HepG2 (cell line): ENCODE results near the gene LRIG1. TPM values are rescaled to one million over a fixed set of nuclear protein-coding genes. Genes with fewer than 3 reads are reported as not detected.

Source experiments
- ATAC-seq: fragments of 200-7000 bp; cut with Tn5 transposase; 3 replicates; pipeline ENCODE4 v1.9.1; 2020; ENCODE audit warnings: mild to moderate bottlenecking, moderate library complexity
- BruUV-seq: library from RNA; stranded (reverse); fragments of 400-500 nt; replicated peaks from 2 replicates; lab custom pipeline; 2021; lab: Mats Ljungman, UMichigan
- CTCF ChIA-PET: fragments of 300-600 bp; formaldehyde crosslinking; extraction: SDS; loops from one replicate; lab custom pipeline; 2021; ENCODE audit warnings: low total read pairs, inconsistent platforms, low intra/inter-chr PET ratio; lab: Yijun Ruan, JAX
- POLR2A ChIA-PET: fragments of 350-600 bp; sonication (Branson Sonifier 250); formaldehyde crosslinking; loops from one replicate; lab custom pipeline; 2020; ENCODE audit warnings: antibody characterized with exemption, inconsistent platforms; lab: Yijun Ruan, JAX
- DNase-seq: peaks from one replicate; pipeline ENCODE4 v3.0.0-alpha.2; 2015; ENCODE audit warnings: low spot score
- FAIRE-seq: peaks from 3 replicates; lab custom pipeline; 2011; peaks lifted over from hg19 to GRCh38; lab: Jason Lieb, UNC
- H2AFZ ChIP-seq: one replicate; pipeline ENCODE4 v1.6.1; 2011; ENCODE audit warnings: low read length, inconsistent platforms
- H3K27ac ChIP-seq: fragments of 300-600 bp; 3 replicates; pipeline ENCODE4 v1.8.0; 2011; ENCODE audit warnings: mixed run types, mild to moderate bottlenecking, mixed read lengths, low read length, inconsistent platforms; ENCODE audit not compliant: insufficient read depth; ENCODE audit errors: extremely low read length
- H3K27me3 ChIP-seq, 2 experiments: fragments of 200-600 bp in 1 of 2; 2 replicates in 1 of 2; 3 replicates in 1 of 2; pipeline versions ENCODE4 v1.6.0 to v1.8.0; 2011; ENCODE audit warnings: low read length in 2 of 2, mild to moderate bottlenecking in 2 of 2, moderate library complexity in 2 of 2, inconsistent platforms in 1 of 2; ENCODE audit not compliant: insufficient read depth in 2 of 2, control insufficient read depth in 1 of 2
- H3K36me3 ChIP-seq, 2 experiments: fragments of 200-600 bp in 1 of 2; replicated peaks in 1 of 2; 2 replicates in 1 of 2; 3 replicates in 1 of 2; pipeline versions ENCODE4 v1.5.1 to v1.8.0; 2011; ENCODE audit warnings: low read length in 2 of 2, inconsistent platforms in 1 of 2; ENCODE audit not compliant: insufficient read depth in 2 of 2, control insufficient read depth in 1 of 2
- H3K4me1 ChIP-seq: 2 replicates; pipeline ENCODE4 v1.5.1; 2012; ENCODE audit warnings: low read length, inconsistent platforms; ENCODE audit not compliant: insufficient read depth
- H3K4me2 ChIP-seq: 2 replicates; pipeline ENCODE4 v1.6.0; 2011; ENCODE audit warnings: low read depth, low read length, inconsistent platforms
- H3K4me3 ChIP-seq, 3 experiments: fragments of 200-600 bp in 1 of 3; sonication (generic), shearing (Covaris generic) in 1 of 3; replicated peaks in 1 of 3; 2 replicates each; pipeline ENCODE4 v1.5.1; 2011 to 2016; ENCODE audit warnings: low read length in 3 of 3, inconsistent platforms in 2 of 3, low read depth in 2 of 3, mild to moderate bottlenecking in 2 of 3, control low read depth in 1 of 3, mixed read lengths in 1 of 3; ENCODE audit not compliant: insufficient read depth in 1 of 3
- H3K79me2 ChIP-seq: one replicate; pipeline ENCODE4 v1.6.1; 2011; ENCODE audit warnings: low read length, inconsistent platforms; ENCODE audit not compliant: insufficient read depth
- H3K9ac ChIP-seq: 2 replicates; pipeline ENCODE4 v1.6.0; 2011; ENCODE audit warnings: mild to moderate bottlenecking, low read depth, low read length, inconsistent platforms; ENCODE audit not compliant: insufficient read depth
- H3K9me3 ChIP-seq: 2 replicates; pipeline ENCODE4 v1.5.1; 2012; ENCODE audit warnings: mild to moderate bottlenecking, low read length
- H4K20me1 ChIP-seq: 2 replicates; pipeline ENCODE4 v1.6.0; 2011; ENCODE audit warnings: inconsistent platforms, mild to moderate bottlenecking, low read length, moderate library complexity; ENCODE audit not compliant: insufficient read depth
- CBFB ChIP-seq: sonication (generic); formaldehyde crosslinking; IDR thresholded peaks from 2 replicates; pipeline ENCODE4 v1.4.0; 2020; ENCODE audit warnings: missing genetic modification reagents
- CEBPB ChIP-seq: IDR thresholded peaks from 2 replicates; pipeline ENCODE4 v1.6.1; 2011; ENCODE audit warnings: low read depth, low read length, improper control_type of control experiment, borderline replicate concordance
- HNRNPUL1 ChIP-seq: fragments of 200-400 bp; formaldehyde crosslinking; IDR thresholded peaks from 2 replicates; pipeline ENCODE4 v1.6.1; 2017; ENCODE audit warnings: low read depth, mild to moderate bottlenecking, low read length, moderate library complexity
- IKZF4 ChIP-seq: sonication (generic); formaldehyde crosslinking; IDR thresholded peaks from 2 replicates; pipeline ENCODE4 v1.5.1; 2020; ENCODE audit warnings: borderline replicate concordance, mild to moderate bottlenecking, low read depth, missing genetic modification reagents; ENCODE audit errors: not compliant biosample characterization
- MIER3 ChIP-seq: IDR thresholded peaks from 2 replicates; pipeline ENCODE4 v1.6.1; 2016; ENCODE audit warnings: missing compliant biosample characterization, borderline replicate concordance
- NBN ChIP-seq: fragments of 450-650 bp; conservative IDR thresholded peaks from 2 replicates; pipeline ENCODE4 v1.6.1; 2017
- RARG ChIP-seq: sonication (generic); formaldehyde crosslinking; IDR thresholded peaks from 2 replicates; pipeline ENCODE4 v1.4.0; 2020; ENCODE audit warnings: low read depth, mild to moderate bottlenecking, missing genetic modification reagents
- RNF2 ChIP-seq: fragments of 450-650 bp; conservative IDR thresholded peaks from 2 replicates; pipeline ENCODE4 v1.6.1; 2016; ENCODE audit warnings: low read depth
- SALL1 ChIP-seq: sonication (generic); formaldehyde crosslinking; IDR thresholded peaks from 2 replicates; pipeline ENCODE4 v1.8.0; 2022; ENCODE audit warnings: mild to moderate bottlenecking, missing genetic modification reagents
- TEAD2 ChIP-seq: sonication (generic); formaldehyde crosslinking; IDR thresholded peaks from 2 replicates; pipeline ENCODE4 v1.9.0; 2021; ENCODE audit warnings: missing genetic modification reagents
- TP53 ChIP-seq: sonication (generic); formaldehyde crosslinking; conservative IDR thresholded peaks from 2 replicates; pipeline ENCODE4 v1.4.0; 2020; ENCODE audit warnings: missing genetic modification reagents
- UBTF ChIP-seq: sonication (generic); formaldehyde crosslinking; IDR thresholded peaks from 2 replicates; pipeline ENCODE4 v1.4.0; 2020; ENCODE audit warnings: mild to moderate bottlenecking, missing genetic modification reagents
- ZNF124 ChIP-seq: sonication (generic); formaldehyde crosslinking; IDR thresholded peaks from 2 replicates; pipeline ENCODE4 v1.4.0; 2020; ENCODE audit warnings: missing genetic modification reagents
- ZNF740 ChIP-seq: sonication (generic); formaldehyde crosslinking; IDR thresholded peaks from 2 replicates; pipeline ENCODE4 v1.4.0; 2020; ENCODE audit warnings: missing genetic modification reagents
- WGBS: methylation state at CpG from one replicate; pipeline ENCODE4 v1.1.6; 2017; ENCODE audit warnings: low lambda C conversion rate; 5-methylcytosine and 5-hydroxymethylcytosine counted together
- in situ Hi-C: cut with HindIII; loops from 2 replicates; pipeline ENCODE4 v1.10.0; 2017; ENCODE audit warnings: low pct_unique_long_range_greater_than_20kb; ENCODE audit not compliant: extremely low pct_ligation_motif_present
- intact Hi-C: fragments of 100-400 bp; cut with micrococcal nuclease; formaldehyde crosslinking; loops from one replicate; pipeline ENCODE4 v1.10.0; 2022; ENCODE audit not compliant: unreplicated experiment
- polyA plus RNA-seq, 8 experiments: library from polyadenylated mRNA; depleted of rRNA in 3 of 8; stranded (reverse) in 7 of 8; unstranded in 1 of 8; fragments of >200 nt; fragmentation: Illumina TruSeq in 4 of 8; extraction: Trizol in 4 of 8; gene quantifications; 2 replicates each; pipeline versions ENCODE4 v1.2.1 to v1.2.3, GENCODE V29; 2011 to 2016; ENCODE audit warnings: low read depth in 4 of 8, missing spikeins in 1 of 8, mixed read lengths in 1 of 8; ENCODE audit not compliant: insufficient read depth in 1 of 8
- total RNA-seq, 5 experiments: library from RNA; depleted of rRNA; stranded (reverse); fragments of >200 nt; fragmentation: Illumina TruSeq; extraction: Trizol; gene quantifications; 2 replicates each; pipeline ENCODE4 v1.2.3, GENCODE V29; 2016; ENCODE audit warnings: low read depth in 1 of 5
- TF ChIP-seq, protein P1 (sequence below): sonication (generic); formaldehyde crosslinking; IDR thresholded peaks from 2 replicates; pipeline ENCODE4 v1.4.0; 2020; ENCODE audit warnings: mild to moderate bottlenecking, missing genetic modification reagents
- TF ChIP-seq, protein P2 (sequence below): IDR thresholded peaks from 2 replicates; pipeline ENCODE4 v1.6.1; 2012; ENCODE audit warnings: low read depth, low read length, improper control_type of control experiment
- TF ChIP-seq, protein P3 (sequence below): fragments of 450-650 bp; IDR thresholded peaks from 2 replicates; pipeline ENCODE4 v1.6.1; 2017; ENCODE audit warnings: mild to moderate bottlenecking

Gene LRIG1
- total and polyA plus RNA-seq, 2 of the 13 experiments (the other 11 are each of a cell fraction or from before 2014, with no cell fraction given): 17.8 to 24.8 TPM

DNA sequence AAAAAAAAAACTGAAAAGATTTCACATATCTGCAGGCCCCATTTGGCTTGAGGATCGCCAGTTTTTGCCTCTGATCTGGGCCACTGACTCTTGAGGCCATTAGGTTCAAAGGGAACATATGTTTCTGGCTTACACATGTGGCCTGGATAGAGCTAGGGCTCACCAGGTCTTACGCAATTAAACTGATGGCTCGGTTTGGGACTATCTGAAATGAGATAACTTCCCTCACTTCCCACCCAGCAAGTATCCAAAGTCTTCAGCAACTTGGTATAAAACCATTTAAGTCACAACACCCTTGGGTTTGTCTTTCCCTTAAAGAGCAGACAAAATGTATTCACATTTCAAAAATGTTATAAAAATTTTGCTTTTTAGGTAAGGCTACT, 36.3 kb downstream of the LRIG1 start:
- ChIA-PET POLR2A (interaction anchor here (0.6 to 4.5 kb wide), 5 partner anchors 9 to 41 kb away, joined by 3 to 115 read pairs (median 8); no protein-coding TSS in a partner anchor), CTCF (no interaction called here)
- Histone ChIP-seq H3K4me1 (peaks cover 92% of the 10 kb centered on the region), H4K20me1 (no peaks in the 10 kb centered on the region), H3K36me3 (peaks cover 2 to 17% of the 10 kb centered on the region in 2 experiments; a peak in 4 of 5 replicates), H3K79me2 (peaks cover 48% of the 10 kb centered on the region), H3K9me3 (no peaks in the 10 kb centered on the region), H3K27ac (peak overlapping the region; percentile 73), H3K4me2 (peak overlapping the region; percentile 33), H3K4me3 (no peak overlapping the region), H2AFZ (no peak overlapping the region), H3K9ac (no peak overlapping the region), H3K27me3 (no peaks in the 10 kb centered on the region)
- BruUV-seq: no TSS peak
- ATAC-seq (peak; percentile 35), FAIRE-seq (no peak), DNase-seq (no peak)
- in situ Hi-C loops (no loop called here), intact Hi-C loops (no loop called here)
- 46% methylated on average over 3 of the region's 3 CpGs for WGBS
- TF ChIP-seq CEBPB (peak; percentile 96), NBN (no peak), CBFB (no peak), UBTF (CRISPR knock-in tag) (no peak), RNF2 (no peak), TEAD2 (CRISPR knock-in tag) (no peak), IKZF4 (CRISPR knock-in tag) (no peak), ZNF124 (CRISPR knock-in tag) (no peak), HNRNPUL1 (no peak), SALL1 (peak; percentile 27; the same call in 1 of the 2 replicates), MIER3 (no peak), RARG (CRISPR knock-in tag) (no peak), TP53 (no peak), ZNF740 (no peak)
- TF ChIP-seq, protein P1, sequence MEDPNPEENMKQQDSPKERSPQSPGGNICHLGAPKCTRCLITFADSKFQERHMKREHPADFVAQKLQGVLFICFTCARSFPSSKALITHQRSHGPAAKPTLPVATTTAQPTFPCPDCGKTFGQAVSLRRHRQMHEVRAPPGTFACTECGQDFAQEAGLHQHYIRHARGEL: no peak
- TF ChIP-seq, protein P2, sequence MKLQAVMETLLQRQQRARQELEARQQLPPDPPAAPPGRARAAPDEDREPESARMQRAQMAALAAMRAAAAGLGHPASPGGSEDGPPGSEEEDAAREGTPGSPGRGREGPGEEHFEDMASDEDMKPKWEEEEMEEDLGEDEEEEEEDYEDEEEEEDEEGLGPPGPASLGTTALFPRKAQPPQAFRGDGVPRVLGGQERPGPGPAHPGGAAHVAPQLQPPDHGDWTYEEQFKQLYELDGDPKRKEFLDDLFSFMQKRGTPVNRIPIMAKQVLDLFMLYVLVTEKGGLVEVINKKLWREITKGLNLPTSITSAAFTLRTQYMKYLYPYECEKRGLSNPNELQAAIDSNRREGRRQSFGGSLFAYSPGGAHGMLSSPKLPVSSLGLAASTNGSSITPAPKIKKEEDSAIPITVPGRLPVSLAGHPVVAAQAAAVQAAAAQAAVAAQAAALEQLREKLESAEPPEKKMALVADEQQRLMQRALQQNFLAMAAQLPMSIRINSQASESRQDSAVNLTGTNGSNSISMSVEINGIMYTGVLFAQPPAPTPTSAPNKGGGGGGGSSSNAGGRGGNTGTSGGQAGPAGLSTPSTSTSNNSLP: no peak
- TF ChIP-seq, protein P3, sequence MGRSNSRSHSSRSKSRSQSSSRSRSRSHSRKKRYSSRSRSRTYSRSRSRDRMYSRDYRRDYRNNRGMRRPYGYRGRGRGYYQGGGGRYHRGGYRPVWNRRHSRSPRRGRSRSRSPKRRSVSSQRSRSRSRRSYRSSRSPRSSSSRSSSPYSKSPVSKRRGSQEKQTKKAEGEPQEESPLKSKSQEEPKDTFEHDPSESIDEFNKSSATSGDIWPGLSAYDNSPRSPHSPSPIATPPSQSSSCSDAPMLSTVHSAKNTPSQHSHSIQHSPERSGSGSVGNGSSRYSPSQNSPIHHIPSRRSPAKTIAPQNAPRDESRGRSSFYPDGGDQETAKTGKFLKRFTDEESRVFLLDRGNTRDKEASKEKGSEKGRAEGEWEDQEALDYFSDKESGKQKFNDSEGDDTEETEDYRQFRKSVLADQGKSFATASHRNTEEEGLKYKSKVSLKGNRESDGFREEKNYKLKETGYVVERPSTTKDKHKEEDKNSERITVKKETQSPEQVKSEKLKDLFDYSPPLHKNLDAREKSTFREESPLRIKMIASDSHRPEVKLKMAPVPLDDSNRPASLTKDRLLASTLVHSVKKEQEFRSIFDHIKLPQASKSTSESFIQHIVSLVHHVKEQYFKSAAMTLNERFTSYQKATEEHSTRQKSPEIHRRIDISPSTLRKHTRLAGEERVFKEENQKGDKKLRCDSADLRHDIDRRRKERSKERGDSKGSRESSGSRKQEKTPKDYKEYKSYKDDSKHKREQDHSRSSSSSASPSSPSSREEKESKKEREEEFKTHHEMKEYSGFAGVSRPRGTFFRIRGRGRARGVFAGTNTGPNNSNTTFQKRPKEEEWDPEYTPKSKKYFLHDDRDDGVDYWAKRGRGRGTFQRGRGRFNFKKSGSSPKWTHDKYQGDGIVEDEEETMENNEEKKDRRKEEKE: no peak
